ENCODE results near the gene RASL12.

- no peak for TF ChIP-seq POLR2A (IDR thresholded peaks at IDR 0.05)
- TF ChIP-seq CTCF (IDR thresholded peaks at IDR 0.05): no peak
Observed at GRCh38 chr15:65071381-65071811, 3.6 kb upstream of the RASL12 start.
